VCaP (cell line): ENCODE data around the gene COL25A1.

Source experiments
- H3K27ac ChIP-seq: fragments of 450-650 bp; 2 replicates; pipeline ENCODE4 v1.5.1; 2017
- TF ChIP-seq, protein P1 (sequence below): fragments of 450-650 bp; conservative IDR thresholded peaks from 2 replicates; pipeline ENCODE4 v1.5.1; 2017; ENCODE audit warnings: mild to moderate bottlenecking, moderate library complexity

Gene COL25A1

GRCh38 chr4:109290918-109291317 lies 11.5 kb downstream of the COL25A1 start:
- TF ChIP-seq, protein P1, sequence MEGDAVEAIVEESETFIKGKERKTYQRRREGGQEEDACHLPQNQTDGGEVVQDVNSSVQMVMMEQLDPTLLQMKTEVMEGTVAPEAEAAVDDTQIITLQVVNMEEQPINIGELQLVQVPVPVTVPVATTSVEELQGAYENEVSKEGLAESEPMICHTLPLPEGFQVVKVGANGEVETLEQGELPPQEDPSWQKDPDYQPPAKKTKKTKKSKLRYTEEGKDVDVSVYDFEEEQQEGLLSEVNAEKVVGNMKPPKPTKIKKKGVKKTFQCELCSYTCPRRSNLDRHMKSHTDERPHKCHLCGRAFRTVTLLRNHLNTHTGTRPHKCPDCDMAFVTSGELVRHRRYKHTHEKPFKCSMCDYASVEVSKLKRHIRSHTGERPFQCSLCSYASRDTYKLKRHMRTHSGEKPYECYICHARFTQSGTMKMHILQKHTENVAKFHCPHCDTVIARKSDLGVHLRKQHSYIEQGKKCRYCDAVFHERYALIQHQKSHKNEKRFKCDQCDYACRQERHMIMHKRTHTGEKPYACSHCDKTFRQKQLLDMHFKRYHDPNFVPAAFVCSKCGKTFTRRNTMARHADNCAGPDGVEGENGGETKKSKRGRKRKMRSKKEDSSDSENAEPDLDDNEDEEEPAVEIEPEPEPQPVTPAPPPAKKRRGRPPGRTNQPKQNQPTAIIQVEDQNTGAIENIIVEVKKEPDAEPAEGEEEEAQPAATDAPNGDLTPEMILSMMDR: no peak
- H3K27ac ChIP-seq: no peak overlapping the region

DNA sequence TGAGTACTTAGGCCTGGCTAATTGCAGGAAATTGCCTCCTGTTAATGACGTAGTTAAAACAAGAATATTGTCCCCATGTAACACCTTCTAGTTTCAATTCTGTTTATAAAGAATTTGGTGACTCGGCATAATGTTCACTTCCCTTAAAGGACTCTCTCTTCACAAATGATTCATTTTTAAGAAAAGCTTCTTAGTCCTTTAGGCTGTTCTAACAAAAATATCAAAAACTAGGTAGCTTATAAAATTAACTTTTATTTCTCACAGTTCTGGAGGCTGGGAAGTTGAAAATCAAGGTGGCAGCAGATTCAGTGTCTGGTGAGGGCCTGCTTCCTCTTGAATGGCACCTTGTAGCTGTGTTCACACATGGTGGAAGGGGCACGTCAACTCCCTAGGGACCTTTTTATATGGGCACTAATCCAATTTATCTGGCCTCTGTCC lies 23.8 kb downstream of the COL25A1 start:
- TF ChIP-seq, protein P1: no peak

DNA sequence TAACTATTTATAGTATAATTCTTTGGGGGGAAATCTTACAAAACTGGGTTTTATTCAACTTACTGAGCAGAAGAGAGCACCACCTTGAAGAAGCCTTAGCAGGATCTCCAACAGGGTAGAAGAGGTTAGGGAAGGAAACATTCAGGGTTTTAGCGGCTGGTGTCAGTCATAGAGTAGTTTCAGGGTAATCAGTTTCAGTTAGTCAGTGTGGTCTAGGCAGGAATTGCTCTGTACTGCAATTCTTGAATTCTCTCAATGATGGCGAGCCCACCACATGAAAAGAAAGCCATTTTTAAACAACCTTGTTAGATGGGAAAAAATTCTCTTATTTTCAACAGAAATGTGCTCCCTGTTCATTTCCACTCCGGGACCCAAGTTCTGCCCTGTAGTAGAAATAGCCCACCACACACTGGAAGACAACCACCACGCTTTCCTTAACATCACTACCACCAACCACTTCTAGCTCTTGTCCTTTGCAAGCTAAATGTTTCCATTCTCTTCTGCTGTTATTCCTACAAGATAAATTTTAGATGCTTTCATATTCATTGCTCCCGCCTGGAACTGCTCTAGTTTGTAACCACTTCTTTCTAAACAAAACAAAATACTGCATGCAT lies 25.9 kb downstream of the COL25A1 start:
- TF ChIP-seq, protein P1: no peak
- H3K27ac ChIP-seq: no peak overlapping the region

More for the DNA sequence above, 23.8 kb downstream of the COL25A1 start:
- no peak overlapping the region for H3K27ac ChIP-seq

DNA sequence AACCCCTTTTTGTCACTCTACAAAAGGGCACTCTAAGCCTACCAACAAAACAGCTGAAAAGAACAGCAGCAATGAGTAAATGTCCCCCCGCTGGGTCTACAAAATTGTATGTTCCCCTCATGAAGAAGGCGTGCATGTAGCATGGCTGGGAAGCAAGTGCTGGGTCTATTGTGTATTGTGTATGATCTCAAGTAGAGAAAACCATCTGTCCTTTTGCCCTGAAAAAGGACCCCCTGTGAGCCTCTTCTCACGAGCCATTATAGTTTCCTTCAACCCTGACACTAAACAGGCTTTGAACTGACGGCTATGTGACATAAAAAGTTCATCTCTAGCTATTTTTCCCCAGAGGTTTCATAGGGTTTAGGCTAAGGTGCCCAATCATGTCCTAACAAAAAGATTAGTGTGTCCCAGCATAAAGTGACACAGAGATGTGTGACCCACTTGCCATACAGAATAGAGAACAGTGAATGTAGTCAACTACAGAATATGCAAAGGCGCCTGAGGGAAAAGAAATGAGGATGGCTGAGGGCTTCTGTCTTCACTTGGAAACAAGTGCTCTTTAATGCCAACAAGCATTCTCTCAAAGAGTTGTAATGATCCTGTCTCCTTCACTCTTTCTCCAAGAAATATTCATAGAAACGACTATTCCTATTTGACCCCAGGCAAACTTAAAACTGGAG lies 27.3 kb downstream of the COL25A1 start:
- H3K27ac ChIP-seq: no peak overlapping the region
- TF ChIP-seq, protein P1: no peak

- no peak overlapping the region for H3K27ac ChIP-seq
- TF ChIP-seq, protein P1: no peak
These were observed 35.6 kb downstream of the COL25A1 start for GRCh38 chr4:109266891-109267290.

GRCh38 chr4:109266236-109266635 lies 36.2 kb downstream of the COL25A1 start:
- no peak overlapping the region for H3K27ac ChIP-seq
- TF ChIP-seq, protein P1: no peak

DNA sequence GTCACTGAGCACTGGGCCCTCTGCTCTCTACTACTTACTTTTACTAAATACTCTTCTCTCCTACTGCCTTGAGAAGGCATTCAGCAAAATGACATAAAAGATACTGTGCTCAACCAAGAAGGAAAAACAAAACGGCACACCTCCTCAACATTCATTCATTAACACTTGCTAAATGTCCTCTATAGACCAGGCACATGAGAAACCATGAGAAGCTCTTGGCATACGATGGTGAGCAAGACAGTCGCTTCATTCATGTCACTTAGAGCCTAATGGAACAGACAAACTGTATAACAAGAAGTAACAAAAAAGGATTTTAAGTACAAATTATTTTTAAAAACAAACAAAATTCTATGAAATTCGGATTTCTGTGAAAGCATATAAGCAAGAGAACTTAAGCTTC lies 38.7 kb downstream of the COL25A1 start:
- TF ChIP-seq, protein P1: no peak

More for the DNA sequence above, 38.7 kb downstream of the COL25A1 start:
- H3K27ac ChIP-seq: no peak overlapping the region
